DND-41 (cell line): Measurements from ENCODE around the gene PTBP3.

ENCODE experiments used
- CTCF ChIP-seq: IDR thresholded peaks from 2 replicates; pipeline ENCODE4 v1.5.1; 2012; ENCODE audit warnings: borderline replicate concordance, low read length, moderate library complexity, mild to moderate bottlenecking; ENCODE audit not compliant: poor library complexity, severe bottlenecking; ENCODE audit errors: extremely low read depth
- EZH2 ChIP-seq: IDR thresholded peaks from 3 replicates; pipeline ENCODE4 v1.6.1; 2012; ENCODE audit warnings: borderline replicate concordance, low read depth, mild to moderate bottlenecking, moderate library complexity, low read length, inconsistent platforms; ENCODE audit not compliant: severe bottlenecking

- no peak for TF ChIP-seq CTCF
- TF ChIP-seq EZH2: no peak
These were observed 81.2 kb downstream of the PTBP3 start for GRCh38 chr9:112252194-112252593.
